GM18517 (cell line): ENCODE results near the gene PRKAG2.

Experiments used
- ATAC-seq: cut with Tn5 transposase; IDR thresholded peaks from one replicate; pipeline ENCODE4 v1.9.1; 2021; ENCODE audit warnings: mild to moderate bottlenecking, moderate library complexity; ENCODE audit not compliant: unreplicated experiment

Gene PRKAG2

GRCh38 chr7:151821226-151821625 is 55.7 kb downstream of the PRKAG2 start:
- no peak for ATAC-seq

- ATAC-seq = no peak
Measured at GRCh38 chr7:151820491-151821105, 56.3 kb downstream of the PRKAG2 start.

- no peak for ATAC-seq
Measured at GRCh38 chr7:151819866-151820265, 57.0 kb downstream of the PRKAG2 start.

GRCh38 chr7:151818674-151819519 is 58.0 kb downstream of the PRKAG2 start:
- ATAC-seq = no peak

DNA sequence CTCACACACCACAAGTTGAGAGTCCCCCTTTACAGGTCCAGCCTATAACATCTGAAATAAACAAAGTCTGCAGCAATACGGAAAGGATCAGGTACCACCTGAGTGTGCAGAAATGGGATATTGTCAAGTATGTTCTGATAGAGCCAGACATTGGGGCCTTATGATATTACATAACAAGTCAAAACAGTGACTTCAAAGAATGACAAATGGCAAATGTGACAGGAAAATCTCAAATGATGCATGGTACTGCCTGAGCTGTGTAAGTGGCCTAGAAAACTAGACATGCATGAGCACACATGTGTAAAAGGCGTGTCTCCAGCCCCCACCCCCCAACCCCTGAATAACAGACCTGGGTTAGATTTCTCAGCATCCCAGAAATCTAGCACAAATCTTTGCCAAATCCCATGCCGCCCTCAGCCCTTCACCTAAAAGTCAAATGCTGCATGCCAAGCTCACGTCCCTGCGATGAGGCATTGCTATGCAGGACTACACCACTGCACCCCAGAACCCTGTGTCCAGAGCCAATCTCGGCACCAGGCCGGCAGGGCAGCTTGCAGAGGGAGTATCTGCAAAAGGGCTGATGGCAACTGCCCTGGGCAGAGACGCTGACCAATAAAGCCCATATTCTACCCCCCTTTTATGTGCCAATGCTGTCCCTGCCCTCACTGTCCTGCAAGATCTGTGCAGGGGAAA is 58.8 kb downstream of the PRKAG2 start:
- no peak for ATAC-seq

GRCh38 chr7:151817315-151817690 is 59.6 kb downstream of the PRKAG2 start:
- ATAC-seq = no peak

DNA sequence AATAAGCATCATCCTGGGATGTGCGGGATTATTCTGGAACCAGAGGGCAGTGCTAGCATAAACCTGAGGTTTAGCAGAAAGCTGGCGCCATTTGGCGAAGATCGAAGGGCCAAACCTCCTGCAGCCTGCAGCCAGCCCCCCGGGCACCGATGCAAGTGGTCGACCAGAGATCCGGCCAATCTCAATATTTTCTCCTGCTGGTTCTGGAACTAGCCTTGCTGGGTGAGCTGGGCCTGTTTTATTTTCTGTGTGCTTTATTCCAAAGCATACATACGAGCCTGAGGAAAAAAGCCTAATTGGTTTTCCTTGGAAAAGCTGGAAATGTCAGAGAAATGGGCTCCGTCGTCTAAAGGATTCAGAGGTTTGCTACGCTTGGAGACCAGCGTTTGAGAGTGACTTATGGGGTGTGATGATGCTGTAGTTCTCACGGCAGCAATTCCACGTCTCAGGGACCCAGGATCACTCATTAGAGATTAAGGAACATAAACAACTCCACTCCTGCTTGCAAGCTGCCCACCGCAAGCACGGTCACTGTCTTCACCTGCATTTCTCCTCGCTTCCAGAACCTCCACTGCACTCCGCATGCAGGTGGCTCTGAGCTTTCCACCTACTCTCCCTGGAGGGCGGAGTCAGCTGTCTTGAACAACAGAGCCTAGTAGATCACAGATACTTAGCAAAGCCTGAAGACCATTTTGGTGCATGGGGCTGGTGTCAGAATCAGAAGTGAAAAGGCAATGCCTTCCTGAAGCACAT is 60.2 kb downstream of the PRKAG2 start:
- ATAC-seq = no peak

DNA sequence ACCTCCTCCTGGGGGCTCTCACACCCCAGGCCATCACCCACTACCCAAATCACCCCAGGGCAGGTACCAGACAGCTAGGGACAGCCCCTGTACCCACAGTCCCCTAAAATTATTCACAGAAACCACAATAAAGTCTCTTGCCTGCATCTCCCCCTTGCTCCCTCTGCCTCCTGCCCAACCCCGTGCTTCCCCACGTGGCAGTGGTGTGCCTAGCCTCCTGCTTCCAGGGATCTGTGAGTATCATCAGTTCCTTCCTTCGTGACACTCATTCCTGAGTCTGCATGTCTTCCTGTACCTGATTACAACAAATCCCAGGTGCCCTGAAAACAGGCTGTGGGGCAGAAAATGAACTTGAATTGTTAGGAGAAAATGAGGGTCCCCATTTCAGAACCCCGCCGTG is 61.5 kb downstream of the PRKAG2 start:
- ATAC-seq = no peak

GRCh38 chr7:151814400-151815009 is 62.4 kb downstream of the PRKAG2 start:
- ATAC-seq = no peak

GRCh38 chr7:151813997-151814396 is 62.9 kb downstream of the PRKAG2 start:
- ATAC-seq = no peak

DNA sequence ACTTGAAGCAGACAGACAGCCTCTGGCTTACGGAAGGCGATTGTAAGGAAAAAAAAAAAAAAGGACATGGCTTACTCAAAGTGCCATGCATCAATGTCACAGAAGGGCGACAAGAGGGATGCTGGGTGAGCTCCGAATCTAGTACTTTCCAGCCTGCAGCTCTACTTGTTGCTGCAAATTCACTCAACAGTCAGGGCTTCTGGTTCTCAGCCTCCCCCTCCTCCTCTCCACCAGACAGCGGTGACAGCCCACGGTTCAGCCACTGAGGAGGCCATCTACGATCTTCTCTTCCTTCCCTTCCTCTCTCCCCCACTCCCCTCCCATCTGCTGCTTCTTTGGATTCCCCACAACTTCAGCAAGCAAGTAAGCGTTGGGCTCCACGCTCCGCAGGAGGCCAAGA is 63.5 kb downstream of the PRKAG2 start:
- no peak for ATAC-seq

- ATAC-seq = no peak
Measured at GRCh38 chr7:151812967-151813366, 63.9 kb downstream of the PRKAG2 start.

- ATAC-seq = no peak
Measured at GRCh38 chr7:151810441-151811232, 66.3 kb downstream of the PRKAG2 start.

DNA sequence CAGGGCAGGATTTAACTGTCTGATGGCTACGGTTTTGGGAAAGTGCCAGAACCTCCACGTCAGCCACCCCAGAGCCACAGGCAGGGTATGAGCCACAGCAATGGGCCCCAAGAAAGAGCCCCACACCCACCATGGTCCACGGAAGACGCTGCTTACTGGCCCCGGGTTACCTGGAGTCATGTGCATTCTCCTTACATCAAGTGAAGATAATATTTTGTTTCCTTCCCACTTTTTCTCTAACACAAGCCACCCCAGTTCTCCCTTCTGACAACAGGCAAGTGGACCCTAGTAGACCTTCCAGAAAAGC is 67.1 kb downstream of the PRKAG2 start:
- ATAC-seq = no peak

DNA sequence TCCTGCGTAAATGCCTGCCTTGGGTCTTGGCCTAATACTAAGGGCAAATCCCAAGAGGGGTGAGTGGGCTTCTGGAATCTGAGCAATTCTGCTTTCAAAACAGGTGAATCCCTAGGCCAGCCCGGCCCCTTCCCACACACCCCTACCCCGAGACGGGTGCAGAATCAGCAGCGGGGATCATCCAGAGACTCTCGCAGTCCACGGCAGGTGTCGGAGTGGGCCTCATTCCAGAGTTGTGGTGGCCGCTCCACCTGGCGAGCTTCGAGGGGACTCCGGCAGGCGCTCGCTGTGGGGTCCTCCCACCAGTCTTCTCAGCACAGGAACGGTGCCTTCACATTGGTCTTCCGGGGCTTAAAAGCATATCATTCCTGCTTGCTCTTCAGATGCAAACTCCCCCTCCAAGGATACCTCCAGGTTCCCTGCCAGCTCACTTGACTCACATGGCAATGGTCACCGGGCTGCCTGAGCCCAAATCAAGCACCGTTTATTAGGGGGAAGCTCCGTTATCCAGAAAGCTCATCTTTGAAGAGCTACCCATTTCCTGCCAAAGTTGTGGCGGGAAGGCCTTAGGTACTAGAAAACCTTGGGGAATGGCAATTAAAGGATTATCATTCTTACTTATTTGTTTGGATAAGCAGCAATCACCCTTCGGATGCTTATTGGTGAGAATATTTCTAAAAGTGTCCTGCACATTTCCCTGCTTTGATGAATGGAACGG is 67.6 kb downstream of the PRKAG2 start:
- ATAC-seq = no peak

DNA sequence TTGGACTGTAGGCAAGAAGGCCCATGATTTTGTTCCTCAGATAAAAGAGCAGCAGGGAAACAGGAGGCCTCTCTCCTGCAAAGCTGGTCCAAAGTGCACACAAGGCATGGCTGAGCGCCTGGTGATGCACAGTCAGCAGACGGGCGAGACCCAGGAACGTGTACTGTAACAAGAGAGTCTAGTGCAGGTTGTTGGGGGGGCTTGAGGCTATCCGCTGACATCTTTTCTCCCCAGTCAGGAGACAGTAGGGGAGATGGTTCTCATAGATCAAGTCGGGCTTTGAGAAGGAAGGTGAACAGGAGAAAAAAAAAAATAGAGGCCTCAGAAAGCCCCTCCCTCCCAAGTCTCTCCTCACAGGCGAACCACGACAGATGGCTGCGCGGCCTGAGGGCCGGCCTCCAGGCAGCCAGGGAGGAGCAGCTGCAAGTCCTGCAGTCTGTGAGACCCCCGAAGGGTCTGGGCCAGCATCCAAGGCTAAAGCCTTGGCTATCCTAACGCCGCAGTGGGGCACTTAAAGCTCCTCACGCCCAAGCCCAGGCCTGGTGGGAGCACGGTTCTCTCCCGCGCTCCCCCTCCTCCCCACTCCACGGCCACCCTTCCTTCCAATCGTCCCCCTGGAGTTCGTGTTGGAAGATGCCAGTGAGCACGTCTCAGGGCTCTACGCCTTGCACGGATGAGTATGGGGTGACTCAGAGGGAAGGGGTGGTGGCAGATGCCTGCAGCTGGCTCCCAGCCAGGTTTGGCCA is 68.3 kb downstream of the PRKAG2 start:
- ATAC-seq = no peak

GRCh38 chr7:151807846-151808245 is 69.1 kb downstream of the PRKAG2 start:
- no peak for ATAC-seq

GRCh38 chr7:151806952-151807775 is 69.8 kb downstream of the PRKAG2 start:
- no peak for ATAC-seq
